K562 (cell line): ENCODE data around the gene ATP5F1D. TPM values are rescaled to one million over a fixed set of nuclear protein-coding genes. Genes with fewer than 3 reads are reported as not detected.

Experiments used
- CREB1 ChIP-seq, 2 experiments: sonication (generic) in 1 of 2; formaldehyde crosslinking in 1 of 2; IDR thresholded peaks; 2 replicates each; pipeline versions ENCODE4 v1.6.1 to v1.8.0; 2012 to 2022; ENCODE audit warnings: inconsistent platforms in 1 of 2, mild to moderate bottlenecking in 1 of 2, missing genetic modification reagents in 1 of 2, moderate library complexity in 1 of 2
- ERF ChIP-seq: fragments of 450-650 bp; formaldehyde crosslinking; IDR thresholded peaks from 2 replicates; pipeline ENCODE4 v1.4.0; 2020; ENCODE audit warnings: mild to moderate bottlenecking, mixed read lengths
- FOXO4 ChIP-seq: fragments of 450-650 bp; formaldehyde crosslinking; IDR thresholded peaks from 2 replicates; pipeline ENCODE4 v1.4.0; 2020; ENCODE audit warnings: mild to moderate bottlenecking, moderate library complexity
- NRF1 ChIP-seq, 2 experiments: fragments of 450-650 bp; IDR thresholded peaks in 1 of 2; conservative IDR thresholded peaks in 1 of 2; 2 replicates each; pipeline ENCODE4 v1.6.1; 2014; ENCODE audit warnings: mild to moderate bottlenecking in 2 of 2
- RAD21 ChIP-seq, 2 experiments: fragments of 250-450 bp in 1 of 2; fragments of 450-650 bp in 1 of 2; sonication (Bioruptor Pico) in 1 of 2; formaldehyde crosslinking in 1 of 2; IDR thresholded peaks in 1 of 2; conservative IDR thresholded peaks in 1 of 2; 2 replicates each; pipeline versions ENCODE4 v1.4.0 to v1.8.0; 2020 to 2022; ENCODE audit warnings: mild to moderate bottlenecking in 2 of 2, moderate library complexity in 1 of 2
- SMARCE1 ChIP-seq: fragments of 450-650 bp; IDR thresholded peaks from 2 replicates; pipeline ENCODE4 v1.7.1; 2016; ENCODE audit warnings: mild to moderate bottlenecking
- TARDBP ChIP-seq: fragments of 450-650 bp; IDR thresholded peaks from 2 replicates; pipeline ENCODE4 v1.6.1; 2016
- ZNF134 ChIP-seq: fragments of 250-450 bp; sonication (Bioruptor Pico); conservative IDR thresholded peaks from 2 replicates; pipeline ENCODE4 v1.4.0; 2020
- ZNF717 ChIP-seq: fragments of 250-450 bp; sonication (Bioruptor Pico); IDR thresholded peaks from 2 replicates; pipeline ENCODE4 v1.5.0; 2021
- polyA plus RNA-seq, 8 experiments: library from polyadenylated mRNA; depleted of rRNA in 4 of 8; stranded (reverse) in 5 of 8; unstranded in 3 of 8; fragments of >200 nt; fragmentation: Nextera tagmentation in 2 of 8; fragmentation: Illumina TruSeq in 1 of 8; extraction: Ambion mirVana in 2 of 8; extraction: Trizol in 1 of 8; gene quantifications; 2 replicates each; pipeline versions ENCODE4 v1.2.1 to v1.2.3, GENCODE V29; 2011 to 2014; ENCODE audit warnings: inconsistent platforms in 1 of 8, missing spikeins in 1 of 8
- total RNA-seq, 7 experiments: library from RNA; depleted of rRNA in 6 of 7; stranded (reverse); fragments of >200 nt in 6 of 7; fragmentation: Illumina TruSeq in 2 of 7; extraction: Trizol in 2 of 7; gene quantifications; 2 replicates each; pipeline versions ENCODE4 v1.2.1 to v1.2.3, GENCODE V29; 2011 to 2021; ENCODE audit warnings: low replicate concordance in 1 of 7

ATP5F1D gene
- total and polyA plus RNA-seq, 9 of the 15 experiments (the other 6 are each of a cell fraction or from before 2014, with no cell fraction given) = 3.9 to 409 (median 36.8) TPM

GRCh38 chr19:1249298-1249989, 7.9 kb downstream of the ATP5F1D start (continued):
- no peak for TF ChIP-seq ZNF717 (CRISPR knock-in tag)
- no peak for TF ChIP-seq NRF1 (conservative IDR thresholded peaks at IDR 0.05 in 1 of 2, IDR thresholded peaks at IDR 0.05 in 1 of 2)
- TF ChIP-seq ERF (CRISPR knock-in tag) = no peak
- no peak for TF ChIP-seq SMARCE1
- TF ChIP-seq ZNF134 (CRISPR knock-in tag) = no peak
- no peak; the same call in 1 of the 2 replicates for TF ChIP-seq CREB1 (IDR thresholded peaks at IDR 0.05)
- TF ChIP-seq CREB1 (CRISPR knock-in tag; IDR thresholded peaks at IDR 0.05) = no peak
- no peak for TF ChIP-seq FOXO4 (CRISPR knock-in tag)
- no peak for TF ChIP-seq TARDBP
- TF ChIP-seq RAD21 (CRISPR knock-in tag; conservative IDR thresholded peaks at IDR 0.05 in 1 of 2, IDR thresholded peaks at IDR 0.05 in 1 of 2) = no peak
